Measurements from ENCODE around the gene MACROD2.

The MACROD2 gene

DNA sequence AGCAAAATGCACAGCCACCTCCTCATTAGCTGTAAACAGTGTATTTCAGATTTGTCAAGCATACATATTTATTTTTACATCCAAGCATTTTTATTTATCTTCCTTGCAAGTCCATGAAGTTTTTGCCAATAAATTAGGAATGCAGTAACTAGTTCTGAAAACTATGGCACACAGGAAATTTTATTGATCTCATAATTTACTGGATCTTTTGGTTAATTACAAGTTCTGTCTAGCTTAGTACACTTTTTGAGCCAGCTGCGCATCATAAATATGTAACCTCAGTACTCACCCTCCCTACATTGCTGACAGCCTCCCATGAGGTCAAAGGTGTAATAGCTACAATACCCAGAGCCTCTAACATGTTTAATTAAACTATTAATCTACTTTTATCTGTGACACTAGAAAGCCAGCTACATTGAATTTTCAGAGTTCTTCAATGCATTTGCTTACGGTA lies 1679.8 kb downstream of the MACROD2 start:
- no peak for DNase-seq

- no peak for DNase-seq
Observed at GRCh38 chr20:15675813-15676484, 1680.6 kb downstream of the MACROD2 start.

GRCh38 chr20:15676815-15677214 lies 1681.5 kb downstream of the MACROD2 start:
- no peak for DNase-seq

- no peak for DNase-seq
Observed at GRCh38 chr20:15682690-15683089, 1687.4 kb downstream of the MACROD2 start.

DNA sequence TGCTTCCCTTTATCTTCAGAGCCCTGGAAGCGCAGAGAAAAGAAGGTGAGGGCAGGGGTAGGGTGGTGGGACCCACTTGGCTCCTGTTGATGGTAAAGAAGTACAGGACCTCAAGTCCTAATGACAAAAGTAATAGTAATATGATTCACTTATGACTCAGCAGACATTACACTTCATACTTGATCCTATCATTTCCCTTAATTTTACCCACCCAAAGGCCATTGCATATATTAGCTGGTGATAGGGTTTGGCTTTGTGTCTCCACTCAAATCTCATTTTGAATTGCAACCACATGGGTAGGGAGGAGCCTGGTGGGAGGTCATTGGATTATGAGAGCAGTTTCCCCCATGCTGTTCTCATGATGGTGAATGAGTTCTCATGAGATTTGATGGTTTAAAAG lies 1697.3 kb downstream of the MACROD2 start:
- no peak for DNase-seq

- DNase-seq, result no peak
Observed at GRCh38 chr20:15699431-15700146, 1704.3 kb downstream of the MACROD2 start.

DNA sequence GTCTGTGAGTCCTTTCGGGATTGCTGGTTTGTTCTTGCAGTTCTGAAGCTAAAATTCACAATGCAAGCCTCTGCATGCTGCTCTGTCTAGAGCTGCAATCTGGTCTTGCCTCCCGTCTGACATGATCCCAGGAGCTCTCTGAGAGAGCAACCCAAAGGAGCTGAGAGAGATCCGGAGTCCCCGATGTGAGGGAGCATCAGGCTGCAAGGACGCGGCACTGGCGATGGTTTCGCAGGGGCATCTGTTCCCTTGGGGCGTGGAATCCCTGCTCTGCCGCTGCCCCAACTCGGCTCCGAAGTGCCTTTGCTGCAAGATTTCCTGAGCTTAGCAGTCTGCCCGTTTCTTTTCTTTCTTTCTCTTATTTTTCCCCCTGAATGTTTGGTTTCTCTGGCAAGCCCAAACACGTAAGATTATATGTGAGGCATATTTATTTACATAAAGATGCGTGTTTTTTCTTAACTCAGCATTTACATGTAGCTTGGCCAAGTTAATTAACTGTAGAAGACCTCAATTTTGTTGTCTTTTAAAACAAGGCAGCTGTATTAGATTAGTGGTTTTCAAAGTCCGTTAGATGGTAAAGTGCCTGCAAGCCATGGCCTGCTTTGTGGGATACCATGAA lies 1704.9 kb downstream of the MACROD2 start:
- no peak for DNase-seq

- DNase-seq, result no peak
Observed at GRCh38 chr20:15702161-15702560, 1706.8 kb downstream of the MACROD2 start.

DNA sequence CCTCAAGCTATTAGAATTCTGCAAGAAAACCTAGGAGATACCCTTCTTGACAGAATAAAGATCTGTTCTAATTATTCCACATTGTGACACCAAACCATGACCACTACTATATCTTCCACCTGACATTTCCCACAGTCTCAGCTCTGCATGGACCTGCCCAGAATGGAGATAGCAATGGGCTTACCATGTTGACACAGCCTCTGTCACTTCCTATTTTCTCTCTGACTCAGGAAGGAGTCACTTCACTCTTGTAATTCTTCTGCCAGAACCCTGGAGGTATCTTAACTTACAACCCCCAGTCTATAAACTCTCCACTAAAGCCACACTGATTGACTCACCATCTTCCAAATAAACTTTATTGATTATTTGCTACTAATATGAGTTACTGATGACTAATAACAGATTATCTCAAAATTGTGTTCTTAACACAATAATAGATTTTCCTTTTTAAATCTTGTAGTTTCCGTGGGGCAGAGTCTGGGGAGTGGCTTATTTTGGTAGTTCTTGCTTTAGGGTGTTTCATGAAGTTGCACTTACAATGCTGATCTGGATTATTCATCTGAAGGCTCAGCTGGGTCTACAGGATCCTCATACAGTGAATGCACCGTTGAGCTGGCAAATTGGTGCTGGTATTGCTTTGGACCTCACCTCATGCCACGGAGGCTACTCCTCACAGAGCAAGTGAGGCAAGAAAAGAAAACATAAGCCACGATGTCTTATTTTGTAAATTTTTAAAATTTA lies 1708.0 kb downstream of the MACROD2 start:
- peak in 1 of 3 donors; percentile 4 for DNase-seq

GRCh38 chr20:15705975-15706374 lies 1710.7 kb downstream of the MACROD2 start:
- no peak for DNase-seq

DNA sequence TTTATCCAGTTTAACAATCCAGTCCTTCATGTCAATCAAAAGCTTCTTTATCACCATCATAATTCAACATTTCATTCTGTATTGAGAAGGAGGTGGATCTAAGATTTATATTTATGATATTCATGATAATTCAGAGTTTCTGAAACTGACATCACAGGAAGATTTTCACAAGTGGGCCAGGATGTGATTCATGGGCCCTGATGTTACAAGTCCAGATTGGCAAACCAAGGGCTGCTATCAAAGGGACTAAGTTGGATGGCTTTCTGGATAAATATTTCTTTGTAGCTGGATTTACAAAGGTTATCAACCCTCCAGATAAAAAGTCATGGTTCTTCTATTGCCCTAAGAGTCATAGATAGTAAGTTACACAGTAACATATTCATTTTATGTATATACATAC lies 1711.4 kb downstream of the MACROD2 start:
- DNase-seq, result no peak

DNA sequence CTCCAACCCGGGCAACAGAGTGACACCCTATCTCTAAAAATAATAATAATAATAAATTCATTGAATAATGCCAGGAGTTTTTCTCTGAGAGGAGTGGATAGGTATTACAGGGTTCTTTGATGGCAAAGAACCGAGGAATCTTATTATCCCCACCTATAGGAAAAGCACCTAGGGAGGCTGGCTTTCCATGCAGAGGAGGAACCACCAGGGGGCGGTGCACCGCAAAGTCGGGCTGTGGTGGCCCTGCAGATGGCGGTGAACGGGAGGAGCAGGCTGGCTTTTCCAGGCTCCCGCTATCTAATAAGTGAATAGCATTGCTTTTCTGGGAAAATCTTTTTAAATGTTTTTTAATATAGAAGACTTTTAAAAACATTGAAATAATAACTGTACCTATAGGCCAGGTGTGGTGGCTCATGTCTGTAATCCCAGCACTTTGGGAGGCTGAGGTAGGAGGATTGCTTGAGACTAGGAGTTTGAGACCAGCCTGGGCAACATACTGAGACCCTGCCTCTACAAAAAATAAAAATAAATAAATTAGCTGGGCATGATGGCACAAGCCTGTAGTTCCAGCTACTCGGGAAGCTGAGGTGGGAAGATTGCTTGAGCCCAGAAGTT lies 1713.8 kb downstream of the MACROD2 start:
- DNase-seq, result peak; percentile 54 to 81 (median 69)

GRCh38 chr20:15710636-15711035 lies 1715.3 kb downstream of the MACROD2 start:
- no peak for DNase-seq

DNA sequence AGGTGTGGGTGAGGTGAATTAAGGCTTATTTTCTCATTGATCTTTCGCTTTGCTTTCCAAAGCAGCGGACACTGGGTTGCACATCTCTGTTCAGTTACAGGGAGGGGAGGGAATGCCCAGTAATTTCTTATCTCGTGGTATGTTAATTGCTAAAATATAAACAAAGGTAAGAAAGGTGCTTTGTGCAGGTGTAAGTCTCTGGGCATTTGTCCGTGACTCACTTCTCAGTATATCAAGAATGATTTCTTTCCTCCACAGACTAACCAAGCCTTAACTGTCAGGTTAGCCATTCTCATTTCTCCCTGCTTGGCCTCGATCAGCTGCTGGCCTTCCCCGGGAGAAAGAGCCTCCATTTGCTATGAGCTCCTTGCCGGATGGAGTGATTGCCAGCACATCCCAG lies 1715.9 kb downstream of the MACROD2 start:
- no peak for DNase-seq

- no peak for DNase-seq
Observed at GRCh38 chr20:15716256-15716655, 1720.9 kb downstream of the MACROD2 start.

DNA sequence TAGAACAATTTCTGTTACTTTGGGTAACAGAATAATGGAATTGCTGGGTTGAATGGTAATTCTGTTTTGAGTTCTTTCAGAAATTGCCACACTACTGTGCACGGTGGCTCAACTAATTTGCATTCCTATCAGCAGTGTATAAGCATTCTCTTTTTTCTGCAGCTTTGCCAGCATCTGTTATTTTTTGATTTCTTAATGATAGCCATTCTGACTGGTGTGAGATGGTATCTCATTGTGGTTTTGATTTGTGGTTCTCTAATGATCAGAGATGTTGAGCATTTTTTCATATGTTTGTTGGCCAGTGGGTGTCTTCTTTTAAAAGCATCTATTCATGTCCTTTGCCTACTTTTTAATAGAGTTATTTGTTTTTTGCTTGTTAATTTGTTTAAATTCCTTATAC lies 1731.1 kb downstream of the MACROD2 start:
- DNase-seq, result no peak

DNA sequence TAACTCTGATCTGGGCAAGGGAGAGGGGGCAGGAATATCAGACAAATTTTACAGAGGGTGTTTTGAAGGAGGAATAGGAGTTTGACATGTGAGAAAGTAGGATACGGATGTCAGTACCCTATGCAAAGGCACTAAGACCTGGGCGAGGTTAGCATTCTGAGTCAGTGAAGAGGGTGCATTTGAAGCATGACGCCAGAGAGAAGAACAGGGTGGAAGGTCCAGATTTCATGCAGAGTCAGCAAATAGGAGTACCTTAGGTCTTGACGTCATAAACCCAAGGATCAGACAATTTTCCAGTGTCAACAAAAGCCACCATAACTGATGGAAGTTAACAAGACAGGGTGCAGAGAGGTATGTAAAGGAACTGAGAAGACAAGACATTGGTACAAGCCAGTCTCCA lies 1738.7 kb downstream of the MACROD2 start:
- no peak for DNase-seq

- no peak for DNase-seq
Observed at GRCh38 chr20:15739035-15739434, 1743.7 kb downstream of the MACROD2 start.

GRCh38 chr20:15740046-15740775 lies 1744.9 kb downstream of the MACROD2 start:
- DNase-seq, result no peak

DNA sequence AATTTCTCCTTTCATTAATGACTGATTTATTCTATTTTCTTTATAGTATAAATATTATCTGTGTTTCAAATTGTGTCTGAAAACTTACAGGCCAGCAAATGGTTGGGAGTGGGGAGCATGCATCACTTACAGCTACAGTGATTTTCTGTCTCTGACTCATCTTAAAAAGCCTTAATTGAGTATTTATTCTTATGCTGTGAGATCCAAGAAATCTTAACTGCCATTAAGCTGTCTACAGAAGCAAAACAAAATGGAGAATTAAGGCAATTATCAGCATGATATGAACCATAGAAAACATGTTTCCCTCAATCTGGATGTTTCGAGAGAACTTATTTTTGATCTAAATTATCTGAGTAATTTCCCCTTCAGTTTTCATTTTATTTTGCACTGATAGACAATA lies 1746.8 kb downstream of the MACROD2 start:
- no peak for DNase-seq

- DNase-seq, result no peak
Observed at GRCh38 chr20:15742627-15743026, 1747.3 kb downstream of the MACROD2 start.

Measured in suppressor macrophage treated with lipopolysaccharide for 1 hour (primary cell).